ENCODE results near the gene PSMD6. TPM values are rescaled to one million over a fixed set of nuclear protein-coding genes. Genes with fewer than 3 reads are reported as not detected.

Gene PSMD6
- total and polyA plus RNA-seq, 10 donors: 49.0 to 75.8 (median 59.6) TPM

- DNase-seq: no peak
- no peaks in the 10 kb centered on the region for H3K9me3 ChIP-seq
- H3K4me3 ChIP-seq: no peak overlapping the region
- no peak for TF ChIP-seq POLR2AphosphoS5 (IDR thresholded peaks at IDR 0.05)
- no peak for TF ChIP-seq CTCF (IDR thresholded peaks at IDR 0.05 in 8 of 11, conservative IDR thresholded peaks at IDR 0.05 in 3 of 11)
- no peak for TF ChIP-seq POLR2A (IDR thresholded peaks at IDR 0.05)
- intact Hi-C loops (cut with DNase I; ENCODE audit: low total_unique reads): no loop called here
- H3K4me1 ChIP-seq: peaks cover 0 to 17% (median 6%) of the 10 kb centered on the region in 6 donors
- H3K36me3 ChIP-seq: no peaks in the 10 kb centered on the region
- H3K27ac ChIP-seq: no peak overlapping the region
- H3K27me3 ChIP-seq (replicated peaks in 1 of 7): peaks cover 0 to 3% (median 0%) of the 10 kb centered on the region in 7 donors
- 39 to 76% (median 41%) methylated on average over 1 of the region's 1 CpG for WGBS, 5 donors
Observed at GRCh38 chr3:64042952-64043351, 19.7 kb upstream of the PSMD6 start.

GRCh38 chr3:64039981-64040733 lies 16.9 kb upstream of the PSMD6 start:
- TF ChIP-seq POLR2A (IDR thresholded peaks at IDR 0.05) (no peak), CTCF (IDR thresholded peaks at IDR 0.05 in 8 of 11, conservative IDR thresholded peaks at IDR 0.05 in 3 of 11) (no peak), POLR2AphosphoS5 (IDR thresholded peaks at IDR 0.05) (no peak)
- no peaks in the 10 kb centered on the region for H3K27me3 ChIP-seq (replicated peaks in 1 of 7)
- no peak overlapping the region for H3K4me3 ChIP-seq
- intact Hi-C loops (cut with DNase I; ENCODE audit: low total_unique reads): no loop called here
- no peak for DNase-seq
- H3K27ac ChIP-seq: peak overlapping the region in 2 of 8 donors; percentile 1 to 43
- H3K36me3 ChIP-seq: no peaks in the 10 kb centered on the region
- H3K9me3 ChIP-seq: no peaks in the 10 kb centered on the region
- 71 to 82% (median 75%) methylated on average over 5 of the region's 5 CpGs for WGBS, 5 donors
- H3K4me1 ChIP-seq: peaks cover 0 to 17% (median 6%) of the 10 kb centered on the region in 6 donors

GRCh38 chr3:64039332-64039731 lies 16.0 kb upstream of the PSMD6 start:
- 74 to 81% (median 76%) methylated on average over 4 of the region's 4 CpGs for WGBS, 5 donors
- Histone ChIP-seq H3K27me3 (replicated peaks in 1 of 7) (no peaks in the 10 kb centered on the region), H3K9me3 (peaks cover 0 to 3% (median 0%) of the 10 kb centered on the region in 8 donors), H3K36me3 (no peaks in the 10 kb centered on the region), H3K4me3 (no peak overlapping the region), H3K4me1 (peaks cover 0 to 17% (median 6%) of the 10 kb centered on the region in 6 donors), H3K27ac (no peak overlapping the region)
- intact Hi-C loops (cut with DNase I; ENCODE audit: low total_unique reads): no loop called here
- DNase-seq: no peak
- TF ChIP-seq POLR2AphosphoS5 (IDR thresholded peaks at IDR 0.05): no peak
- no peak for TF ChIP-seq POLR2A (IDR thresholded peaks at IDR 0.05)
- no peak for TF ChIP-seq CTCF (IDR thresholded peaks at IDR 0.05 in 8 of 11, conservative IDR thresholded peaks at IDR 0.05 in 3 of 11)

- TF ChIP-seq POLR2A (IDR thresholded peaks at IDR 0.05): no peak
- no peak for TF ChIP-seq POLR2AphosphoS5 (IDR thresholded peaks at IDR 0.05)
- TF ChIP-seq CTCF (IDR thresholded peaks at IDR 0.05 in 8 of 11, conservative IDR thresholded peaks at IDR 0.05 in 3 of 11): no peak
- no peaks in the 10 kb centered on the region for H3K27me3 ChIP-seq (replicated peaks in 1 of 7)
- intact Hi-C loops (cut with DNase I; ENCODE audit: low total_unique reads): no loop called here
- no peaks in the 10 kb centered on the region for H3K36me3 ChIP-seq
- no peak overlapping the region for H3K27ac ChIP-seq
- no peak for DNase-seq
- no peak overlapping the region for H3K4me3 ChIP-seq
- peaks cover 0 to 9% (median 0%) of the 10 kb centered on the region in 8 donors for H3K9me3 ChIP-seq
- WGBS, 5 donors: 29 to 39% (median 37%) methylated on average over 4 of the region's 4 CpGs
- peaks cover 0 to 17% (median 6%) of the 10 kb centered on the region in 6 donors for H3K4me1 ChIP-seq
Observed at GRCh38 chr3:64038253-64038767, 15.0 kb upstream of the PSMD6 start.

Data from spleen (tissue), 11 donors.